ENCODE results near the gene FEM1A.
"Not testable (repeated sequence)": the region's sequence is repeated elsewhere in the genome, so short reads cannot be mapped to it uniquely, and the experiment has no call there.

Gene FEM1A

GRCh38 chr19:4780860-4781259 lies 10.7 kb upstream of the FEM1A start:
- no peak overlapping the region for H3K4me3 ChIP-seq (ENCODE audit: low read depth, low read length)
- TF ChIP-seq CTCF (IDR thresholded peaks at IDR 0.05; ENCODE audit: low read depth, low read length) (no peak), POLR2A (IDR thresholded peaks at IDR 0.05; ENCODE audit: extremely low read depth, insufficient read length) (no peak), MAX (IDR thresholded peaks at IDR 0.05; ENCODE audit: low read depth, low read length) (no peak), MYC (IDR thresholded peaks at IDR 0.05; ENCODE audit: low read depth, low read length) (no peak)
- no peak for DNase-seq (ENCODE audit: low read depth)

GRCh38 chr19:4781801-4782200 lies 9.7 kb upstream of the FEM1A start:
- no peak overlapping the region for H3K4me3 ChIP-seq (ENCODE audit: low read depth, low read length)
- TF ChIP-seq MYC (IDR thresholded peaks at IDR 0.05; ENCODE audit: low read depth, low read length) (no peak), MAX (IDR thresholded peaks at IDR 0.05; ENCODE audit: low read depth, low read length) (no peak), CTCF (IDR thresholded peaks at IDR 0.05; ENCODE audit: low read depth, low read length) (no peak), POLR2A (IDR thresholded peaks at IDR 0.05; ENCODE audit: extremely low read depth, insufficient read length) (no peak)
- no peak for DNase-seq (ENCODE audit: low read depth)

- not testable (repeated sequence) for H3K4me3 ChIP-seq (ENCODE audit: low read depth, low read length)
Measured at GRCh38 chr19:4786412-4787016, 5.0 kb upstream of the FEM1A start.

GRCh38 chr19:4792019-4792865 lies 708 bp downstream of the FEM1A start:
- DNase-seq (ENCODE audit: low read depth), result peak; percentile 19
- H3K4me3 ChIP-seq (ENCODE audit: low read depth, low read length), result peak overlapping the region; percentile 64

More at GRCh38 chr19:4786412-4787016, 5.0 kb upstream of the FEM1A start:
- not testable (repeated sequence) for DNase-seq (ENCODE audit: low read depth)

GRCh38 chr19:4792866-4793195 lies 1.3 kb downstream of the FEM1A start:
- H3K4me3 ChIP-seq (ENCODE audit: low read depth, low read length), result peak overlapping the region; percentile 64
- DNase-seq (ENCODE audit: low read depth), result not testable (repeated sequence)

GRCh38 chr19:4793278-4793677 lies 1.7 kb downstream of the FEM1A start:
- H3K4me3 ChIP-seq (ENCODE audit: low read depth, low read length), result peak overlapping the region; percentile 25
- not testable (repeated sequence) for DNase-seq (ENCODE audit: low read depth)

GRCh38 chr19:4794971-4795370 lies 3.4 kb downstream of the FEM1A start:
- TF ChIP-seq POLR2A (IDR thresholded peaks at IDR 0.05; ENCODE audit: extremely low read depth, insufficient read length), result no peak
- no peak for TF ChIP-seq MAX (IDR thresholded peaks at IDR 0.05; ENCODE audit: low read depth, low read length)
- DNase-seq (ENCODE audit: low read depth), result no peak
- H3K4me3 ChIP-seq (ENCODE audit: low read depth, low read length), result no peak overlapping the region

- TF ChIP-seq CTCF (IDR thresholded peaks at IDR 0.05; ENCODE audit: low read depth, low read length) (no peak), MAX (IDR thresholded peaks at IDR 0.05; ENCODE audit: low read depth, low read length) (no peak), POLR2A (IDR thresholded peaks at IDR 0.05; ENCODE audit: extremely low read depth, insufficient read length) (no peak), MYC (IDR thresholded peaks at IDR 0.05; ENCODE audit: low read depth, low read length) (no peak)
- DNase-seq (ENCODE audit: low read depth), result no peak
- no peak overlapping the region for H3K4me3 ChIP-seq (ENCODE audit: low read depth, low read length)
Measured at GRCh38 chr19:4795400-4795799, 3.9 kb downstream of the FEM1A start.
